GM12878 (cell line): ENCODE data around the gene USP17L29.
"Not testable (repeated sequence)": the region's sequence is repeated elsewhere in the genome, so short reads cannot be mapped to it uniquely, and the experiment has no call there.

ENCODE experiments used
- ATF7 ChIP-seq: fragments of 450-650 bp; IDR thresholded peaks from 2 replicates; pipeline ENCODE4 v1.6.1; 2016; ENCODE audit warnings: low read depth, mild to moderate bottlenecking
- CTCF ChIP-seq, 3 experiments: IDR thresholded peaks in 2 of 3; conservative IDR thresholded peaks in 1 of 3; 2 replicates each; pipeline ENCODE4 v1.5.1; 2011; ENCODE audit warnings: low read depth in 3 of 3, low read length in 3 of 3, mild to moderate bottlenecking in 3 of 3, control low read depth in 2 of 3, moderate library complexity in 2 of 3, inconsistent platforms in 1 of 3, mixed read lengths in 1 of 3; ENCODE audit not compliant: control insufficient read depth in 2 of 3, insufficient read depth in 1 of 3; ENCODE audit errors: extremely low read depth in 1 of 3
- MTA3 ChIP-seq: IDR thresholded peaks from 2 replicates; pipeline ENCODE4 v1.6.1; 2012; ENCODE audit warnings: low read length, inconsistent platforms, borderline replicate concordance
- MXI1 ChIP-seq: fragments of 150-350 bp; IDR thresholded peaks from 2 replicates; pipeline ENCODE4 v1.6.1; 2011; ENCODE audit warnings: low read depth, mild to moderate bottlenecking, inconsistent platforms, low read length, improper control_type of control experiment
- MYC ChIP-seq: IDR thresholded peaks from 2 replicates; pipeline ENCODE4 v1.6.1; 2011; ENCODE audit warnings: mild to moderate bottlenecking, low read length, moderate library complexity, inconsistent platforms; ENCODE audit not compliant: insufficient read depth, insufficient replicate concordance, insufficient read length, severe bottlenecking
- TAF1 ChIP-seq: IDR thresholded peaks from 2 replicates; pipeline ENCODE4 v1.6.1; 2011; ENCODE audit warnings: mild to moderate bottlenecking, low read depth, low read length, borderline replicate concordance

GRCh38 chr4:9324191-9324590 is 29.2 kb upstream of the USP17L29 start:
- TF ChIP-seq MTA3; MXI1; TAF1; ATF7; MYC; CTCF (IDR thresholded peaks at IDR 0.05 in 2 of 3, conservative IDR thresholded peaks at IDR 0.05 in 1 of 3; ENCODE audit: control insufficient read depth in 2 of 3, extremely low read depth in 1 of 3, insufficient read depth in 1 of 3, low read depth in 3 of 3, low read length in 3 of 3): not testable (repeated sequence)
